HepG2 (cell line): ENCODE results near the gene DCDC1. TPM values are rescaled to one million over a fixed set of nuclear protein-coding genes. Genes with fewer than 3 reads are reported as not detected.

Experiments used
- ATAC-seq: fragments of 200-7000 bp; cut with Tn5 transposase; 3 replicates; pipeline ENCODE4 v1.9.1; 2020; ENCODE audit warnings: mild to moderate bottlenecking, moderate library complexity
- BruUV-seq: library from RNA; stranded (reverse); fragments of 400-500 nt; replicated peaks from 2 replicates; lab custom pipeline; 2021; lab: Mats Ljungman, UMichigan
- CTCF ChIA-PET: fragments of 300-600 bp; formaldehyde crosslinking; extraction: SDS; loops from one replicate; lab custom pipeline; 2021; ENCODE audit warnings: low total read pairs, inconsistent platforms, low intra/inter-chr PET ratio; lab: Yijun Ruan, JAX
- POLR2A ChIA-PET: fragments of 350-600 bp; sonication (Branson Sonifier 250); formaldehyde crosslinking; loops from one replicate; lab custom pipeline; 2020; ENCODE audit warnings: antibody characterized with exemption, inconsistent platforms; lab: Yijun Ruan, JAX
- DNase-seq: peaks from one replicate; pipeline ENCODE4 v3.0.0-alpha.2; 2015; ENCODE audit warnings: low spot score
- FAIRE-seq: peaks from 3 replicates; lab custom pipeline; 2011; peaks lifted over from hg19 to GRCh38; lab: Jason Lieb, UNC
- H2AFZ ChIP-seq: one replicate; pipeline ENCODE4 v1.6.1; 2011; ENCODE audit warnings: low read length, inconsistent platforms
- H3K27ac ChIP-seq: fragments of 300-600 bp; 3 replicates; pipeline ENCODE4 v1.8.0; 2011; ENCODE audit warnings: mixed run types, mild to moderate bottlenecking, mixed read lengths, low read length, inconsistent platforms; ENCODE audit not compliant: insufficient read depth; ENCODE audit errors: extremely low read length
- H3K27me3 ChIP-seq, 2 experiments: fragments of 200-600 bp in 1 of 2; 2 replicates in 1 of 2; 3 replicates in 1 of 2; pipeline versions ENCODE4 v1.6.0 to v1.8.0; 2011; ENCODE audit warnings: low read length in 2 of 2, mild to moderate bottlenecking in 2 of 2, moderate library complexity in 2 of 2, inconsistent platforms in 1 of 2; ENCODE audit not compliant: insufficient read depth in 2 of 2, control insufficient read depth in 1 of 2
- H3K36me3 ChIP-seq, 2 experiments: fragments of 200-600 bp in 1 of 2; replicated peaks in 1 of 2; 2 replicates in 1 of 2; 3 replicates in 1 of 2; pipeline versions ENCODE4 v1.5.1 to v1.8.0; 2011; ENCODE audit warnings: low read length in 2 of 2, inconsistent platforms in 1 of 2; ENCODE audit not compliant: insufficient read depth in 2 of 2, control insufficient read depth in 1 of 2
- H3K4me1 ChIP-seq: 2 replicates; pipeline ENCODE4 v1.5.1; 2012; ENCODE audit warnings: low read length, inconsistent platforms; ENCODE audit not compliant: insufficient read depth
- H3K4me2 ChIP-seq: 2 replicates; pipeline ENCODE4 v1.6.0; 2011; ENCODE audit warnings: low read depth, low read length, inconsistent platforms
- H3K4me3 ChIP-seq, 3 experiments: fragments of 200-600 bp in 1 of 3; sonication (generic), shearing (Covaris generic) in 1 of 3; replicated peaks in 1 of 3; 2 replicates each; pipeline ENCODE4 v1.5.1; 2011 to 2016; ENCODE audit warnings: low read length in 3 of 3, inconsistent platforms in 2 of 3, low read depth in 2 of 3, mild to moderate bottlenecking in 2 of 3, control low read depth in 1 of 3, mixed read lengths in 1 of 3; ENCODE audit not compliant: insufficient read depth in 1 of 3
- H3K79me2 ChIP-seq: one replicate; pipeline ENCODE4 v1.6.1; 2011; ENCODE audit warnings: low read length, inconsistent platforms; ENCODE audit not compliant: insufficient read depth
- H3K9ac ChIP-seq: 2 replicates; pipeline ENCODE4 v1.6.0; 2011; ENCODE audit warnings: mild to moderate bottlenecking, low read depth, low read length, inconsistent platforms; ENCODE audit not compliant: insufficient read depth
- H3K9me3 ChIP-seq: 2 replicates; pipeline ENCODE4 v1.5.1; 2012; ENCODE audit warnings: mild to moderate bottlenecking, low read length
- H4K20me1 ChIP-seq: 2 replicates; pipeline ENCODE4 v1.6.0; 2011; ENCODE audit warnings: inconsistent platforms, mild to moderate bottlenecking, low read length, moderate library complexity; ENCODE audit not compliant: insufficient read depth
- KLF15 ChIP-seq: sonication (generic); formaldehyde crosslinking; IDR thresholded peaks from 2 replicates; pipeline ENCODE4 v1.8.1; 2023; ENCODE audit warnings: borderline replicate concordance, mild to moderate bottlenecking, inconsistent platforms, missing genetic modification reagents, mixed read lengths
- MATR3 ChIP-seq: sonication (generic); formaldehyde crosslinking; IDR thresholded peaks from 2 replicates; pipeline ENCODE4 v1.4.0; 2020; ENCODE audit warnings: missing genetic modification reagents
- MTA3 ChIP-seq: sonication (generic); formaldehyde crosslinking; IDR thresholded peaks from 2 replicates; pipeline ENCODE4 v1.4.0; 2020; ENCODE audit warnings: missing genetic modification reagents
- PATZ1 ChIP-seq: sonication (generic); formaldehyde crosslinking; IDR thresholded peaks from 2 replicates; pipeline ENCODE4 v1.4.0; 2020; ENCODE audit warnings: missing genetic modification reagents
- RELA ChIP-seq: sonication (generic); formaldehyde crosslinking; IDR thresholded peaks from 2 replicates; pipeline ENCODE4 v1.4.0; 2020; ENCODE audit warnings: missing genetic modification reagents
- RFXAP ChIP-seq: sonication (generic); formaldehyde crosslinking; IDR thresholded peaks from 2 replicates; pipeline ENCODE4 v1.4.0; 2020; ENCODE audit warnings: missing genetic modification reagents, borderline replicate concordance
- YEATS2 ChIP-seq: sonication (generic); formaldehyde crosslinking; IDR thresholded peaks from 2 replicates; pipeline ENCODE4 v1.4.0; 2020; ENCODE audit warnings: missing genetic modification reagents, borderline replicate concordance
- ZFX ChIP-seq: sonication (generic); formaldehyde crosslinking; IDR thresholded peaks from 2 replicates; pipeline ENCODE4 v1.4.0; 2020; ENCODE audit warnings: mild to moderate bottlenecking, low read depth, missing genetic modification reagents, moderate library complexity
- ZNF142 ChIP-seq: sonication (generic); formaldehyde crosslinking; IDR thresholded peaks from 2 replicates; pipeline ENCODE4 v1.4.0; 2020; ENCODE audit warnings: missing genetic modification reagents
- ZNF607 ChIP-seq: sonication (generic); formaldehyde crosslinking; IDR thresholded peaks from 2 replicates; pipeline ENCODE4 v1.5.1; 2020; ENCODE audit warnings: missing genetic modification reagents, mild to moderate bottlenecking, borderline replicate concordance
- ZNF792 ChIP-seq: IDR thresholded peaks from 2 replicates; pipeline ENCODE4 v1.6.1; 2016
- WGBS: methylation state at CpG from one replicate; pipeline ENCODE4 v1.1.6; 2017; ENCODE audit warnings: low lambda C conversion rate; 5-methylcytosine and 5-hydroxymethylcytosine counted together
- in situ Hi-C: cut with HindIII; loops from 2 replicates; pipeline ENCODE4 v1.10.0; 2017; ENCODE audit warnings: low pct_unique_long_range_greater_than_20kb; ENCODE audit not compliant: extremely low pct_ligation_motif_present
- intact Hi-C: fragments of 100-400 bp; cut with micrococcal nuclease; formaldehyde crosslinking; loops from one replicate; pipeline ENCODE4 v1.10.0; 2022; ENCODE audit not compliant: unreplicated experiment
- polyA plus RNA-seq, 8 experiments: library from polyadenylated mRNA; depleted of rRNA in 3 of 8; stranded (reverse) in 7 of 8; unstranded in 1 of 8; fragments of >200 nt; fragmentation: Illumina TruSeq in 4 of 8; extraction: Trizol in 4 of 8; gene quantifications; 2 replicates each; pipeline versions ENCODE4 v1.2.1 to v1.2.3, GENCODE V29; 2011 to 2016; ENCODE audit warnings: low read depth in 4 of 8, missing spikeins in 1 of 8, mixed read lengths in 1 of 8; ENCODE audit not compliant: insufficient read depth in 1 of 8
- total RNA-seq, 5 experiments: library from RNA; depleted of rRNA; stranded (reverse); fragments of >200 nt; fragmentation: Illumina TruSeq; extraction: Trizol; gene quantifications; 2 replicates each; pipeline ENCODE4 v1.2.3, GENCODE V29; 2016; ENCODE audit warnings: low read depth in 1 of 5
- TF ChIP-seq, protein P1 (sequence below): sonication (generic); formaldehyde crosslinking; IDR thresholded peaks from 2 replicates; pipeline ENCODE4 v1.8.0; 2022; ENCODE audit warnings: mild to moderate bottlenecking, missing genetic modification reagents

The DCDC1 gene
- total and polyA plus RNA-seq, 2 of the 13 experiments (the other 11 are each of a cell fraction or from before 2014, with no cell fraction given), result 0.12 to 0.27 TPM

GRCh38 chr11:31132531-31133421 is 236.8 kb downstream of the DCDC1 start:
- DNase-seq, result no peak
- Histone ChIP-seq H3K9ac (no peak overlapping the region), H4K20me1 (no peaks in the 10 kb centered on the region), H3K4me1 (no peaks in the 10 kb centered on the region), H3K79me2 (no peaks in the 10 kb centered on the region), H3K4me3 (no peak overlapping the region), H3K36me3 (no peaks in the 10 kb centered on the region), H3K4me2 (no peak overlapping the region), H3K27ac (no peak overlapping the region), H3K27me3 (no peaks in the 10 kb centered on the region), H2AFZ (no peak overlapping the region), H3K9me3 (no peaks in the 10 kb centered on the region)
- no peak for TF ChIP-seq MTA3
- no peak for TF ChIP-seq RFXAP
- no peak for TF ChIP-seq ZFX (CRISPR knock-in tag)
- TF ChIP-seq, protein P1, sequence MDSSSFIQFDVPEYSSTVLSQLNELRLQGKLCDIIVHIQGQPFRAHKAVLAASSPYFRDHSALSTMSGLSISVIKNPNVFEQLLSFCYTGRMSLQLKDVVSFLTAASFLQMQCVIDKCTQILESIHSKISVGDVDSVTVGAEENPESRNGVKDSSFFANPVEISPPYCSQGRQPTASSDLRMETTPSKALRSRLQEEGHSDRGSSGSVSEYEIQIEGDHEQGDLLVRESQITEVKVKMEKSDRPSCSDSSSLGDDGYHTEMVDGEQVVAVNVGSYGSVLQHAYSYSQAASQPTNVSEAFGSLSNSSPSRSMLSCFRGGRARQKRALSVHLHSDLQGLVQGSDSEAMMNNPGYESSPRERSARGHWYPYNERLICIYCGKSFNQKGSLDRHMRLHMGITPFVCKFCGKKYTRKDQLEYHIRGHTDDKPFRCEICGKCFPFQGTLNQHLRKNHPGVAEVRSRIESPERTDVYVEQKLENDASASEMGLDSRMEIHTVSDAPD (CRISPR knock-in tag), result no peak
- TF ChIP-seq MATR3, result no peak
- no peak for TF ChIP-seq PATZ1 (CRISPR knock-in tag)
- no peak for TF ChIP-seq ZNF142 (CRISPR knock-in tag)
- no peak for TF ChIP-seq YEATS2 (CRISPR knock-in tag)
- TF ChIP-seq ZNF792, result no peak
- no peak for TF ChIP-seq KLF15 (CRISPR knock-in tag)
- no peak for TF ChIP-seq RELA (CRISPR knock-in tag)
- no peak for TF ChIP-seq ZNF607 (CRISPR knock-in tag)
- ChIA-PET CTCF (no interaction called here), POLR2A (no interaction called here)
- 6% methylated on average over 6 of the region's 6 CpGs for WGBS
- FAIRE-seq, result no peak
- no TSS peak for BruUV-seq
- ATAC-seq, result no peak
- intact Hi-C loops, result loop anchor here (1.0 kb wide), 1 partner anchor 31 kb away; no protein-coding TSS in a partner anchor
- in situ Hi-C loops, result no loop called here
